ENCODE measurements around the gene KLB.

DNA sequence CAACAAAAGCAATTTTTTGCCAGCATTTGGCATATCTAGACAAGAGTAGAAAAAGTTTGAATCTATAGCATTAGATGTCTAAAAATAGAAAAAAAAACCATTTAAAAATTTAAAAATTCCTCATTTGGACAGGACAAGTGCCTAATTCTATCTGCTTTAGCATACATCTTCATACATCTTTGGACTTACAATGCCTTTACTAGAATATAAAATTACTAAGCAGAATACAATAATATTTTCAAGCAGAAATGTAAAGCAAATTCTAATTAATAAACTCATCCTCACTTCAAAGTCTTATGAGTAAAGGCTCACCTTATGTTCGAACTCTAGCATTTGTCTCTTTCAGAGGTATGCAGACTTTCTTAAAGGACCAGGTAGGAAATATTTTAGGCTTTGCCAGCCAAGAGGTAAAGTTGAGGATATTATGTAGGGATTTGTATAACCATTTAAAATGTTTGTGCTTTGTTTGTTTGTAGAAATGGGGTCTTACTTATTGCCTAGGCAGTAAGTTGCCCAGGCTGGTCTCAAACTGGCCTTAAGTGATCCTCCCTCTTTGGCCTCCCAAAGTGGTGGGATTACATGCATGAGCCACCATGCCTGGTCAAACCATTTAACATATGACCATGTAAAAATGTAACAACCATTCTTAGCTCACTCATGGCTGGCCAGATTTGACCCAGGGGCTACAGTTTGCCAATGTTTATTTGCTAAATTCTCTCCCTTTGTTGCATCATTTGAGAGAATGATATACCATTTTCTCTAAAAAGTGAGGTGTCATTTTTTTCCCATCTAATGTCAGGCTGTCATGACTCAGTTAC, 91.4 kb downstream of the KLB start:
- TF ChIP-seq CTCF (IDR thresholded peaks at IDR 0.05): no peak
- no peak for TF ChIP-seq POLR2A (IDR thresholded peaks at IDR 0.05)

All from sigmoid colon (tissue), 3 donors.